Activated T-cell treated with anti-CD3 and anti-CD28 coated beads, Interleukin-2, amount 50 U/mL, for 24 hours (primary cell): ENCODE results near the gene PROK1.

Experiments used
- DNase-seq: peaks from one replicate; pipeline ENCODE4 v3.0.0-alpha.2; 2020
- H3K27ac Mint-ChIP-seq: 2 replicates; pipeline ENCODE4 v1.8.0; 2020; ENCODE audit warnings: mild to moderate bottlenecking, mixed read lengths
- H3K27me3 Mint-ChIP-seq: 2 replicates; pipeline ENCODE4 v1.8.0; 2020; ENCODE audit warnings: mixed read lengths
- H3K36me3 Mint-ChIP-seq: 2 replicates; pipeline ENCODE4 v1.8.0; 2020; ENCODE audit warnings: low read depth, mixed read lengths
- H3K4me1 Mint-ChIP-seq: 2 replicates; pipeline ENCODE4 v1.8.0; 2020; ENCODE audit warnings: low read depth, mixed read lengths
- H3K4me3 Mint-ChIP-seq: 2 replicates; pipeline ENCODE4 v1.8.0; 2020; ENCODE audit warnings: mild to moderate bottlenecking, moderate library complexity, mixed read lengths
- H3K9me3 Mint-ChIP-seq: 2 replicates; pipeline ENCODE4 v1.8.0; 2020; ENCODE audit warnings: mixed read lengths

PROK1 gene

GRCh38 chr1:110482662-110483307 lies 31.8 kb downstream of the PROK1 start:
- peaks cover 24% of the 10 kb centered on the region for H3K27me3 Mint-ChIP-seq
- no peak overlapping the region for H3K27ac Mint-ChIP-seq
- no peaks in the 10 kb centered on the region for H3K36me3 Mint-ChIP-seq
- no peak for DNase-seq
- peaks cover 5% of the 10 kb centered on the region for H3K4me1 Mint-ChIP-seq
- H3K4me3 Mint-ChIP-seq = no peak overlapping the region
- H3K9me3 Mint-ChIP-seq = no peaks in the 10 kb centered on the region

DNA sequence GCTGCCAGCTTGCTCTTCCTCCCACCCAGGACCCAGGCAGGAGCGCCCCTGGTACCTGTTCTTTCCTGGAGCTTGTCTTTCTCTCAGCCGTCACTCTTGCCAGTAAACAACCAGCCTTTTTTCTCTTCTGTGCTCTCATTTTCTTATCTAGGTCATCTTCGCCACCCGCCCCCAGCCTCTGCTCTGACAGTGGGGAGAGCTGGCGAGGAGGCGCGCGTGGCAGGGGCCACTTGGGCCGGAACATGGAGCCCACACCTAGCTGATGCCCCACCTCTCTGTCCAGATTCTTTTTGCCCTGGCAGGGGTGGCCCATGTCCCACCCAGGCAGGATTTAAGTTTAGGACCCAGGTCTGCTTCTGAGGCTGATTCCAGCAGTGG lies 32.3 kb downstream of the PROK1 start:
- Mint-ChIP-seq H3K4me3 (no peak overlapping the region), H3K4me1 (peaks cover 4% of the 10 kb centered on the region), H3K27me3 (peaks cover 24% of the 10 kb centered on the region), H3K27ac (no peak overlapping the region), H3K9me3 (no peaks in the 10 kb centered on the region), H3K36me3 (no peaks in the 10 kb centered on the region)
- no peak for DNase-seq

GRCh38 chr1:110484801-110485200 lies 33.9 kb downstream of the PROK1 start:
- no peak overlapping the region for H3K4me3 Mint-ChIP-seq
- no peak for DNase-seq
- no peaks in the 10 kb centered on the region for H3K9me3 Mint-ChIP-seq
- no peaks in the 10 kb centered on the region for H3K36me3 Mint-ChIP-seq
- H3K27me3 Mint-ChIP-seq = peaks cover 24% of the 10 kb centered on the region
- H3K4me1 Mint-ChIP-seq = peaks cover 4% of the 10 kb centered on the region
- H3K27ac Mint-ChIP-seq = no peak overlapping the region

DNA sequence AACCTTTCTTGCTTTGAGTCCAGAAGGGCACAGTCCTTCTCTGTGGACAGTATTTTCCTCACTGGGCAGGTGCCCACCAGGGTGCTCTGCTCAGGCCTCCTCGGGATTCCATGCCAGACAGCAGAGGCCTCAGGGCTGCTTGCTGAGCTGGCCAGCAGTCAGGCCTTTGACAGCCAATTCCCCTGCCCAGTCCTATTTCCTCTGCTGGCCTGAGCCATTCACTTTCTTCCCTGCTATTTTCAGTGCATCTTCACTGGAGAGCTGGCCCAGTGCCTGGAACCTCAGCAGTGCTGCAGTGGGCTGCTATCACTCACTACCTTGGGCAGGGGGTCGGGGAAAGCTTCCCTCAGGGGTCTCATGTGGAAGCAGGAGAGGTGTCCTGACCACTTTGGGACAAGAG lies 34.8 kb downstream of the PROK1 start:
- no peaks in the 10 kb centered on the region for H3K9me3 Mint-ChIP-seq
- no peak overlapping the region for H3K4me3 Mint-ChIP-seq
- H3K27ac Mint-ChIP-seq = no peak overlapping the region
- no peak for DNase-seq
- peaks cover 4% of the 10 kb centered on the region for H3K4me1 Mint-ChIP-seq
- peaks cover 24% of the 10 kb centered on the region for H3K27me3 Mint-ChIP-seq
- H3K36me3 Mint-ChIP-seq = no peaks in the 10 kb centered on the region

- DNase-seq = no peak
- H3K9me3 Mint-ChIP-seq = no peaks in the 10 kb centered on the region
- H3K4me3 Mint-ChIP-seq = no peak overlapping the region
- peaks cover 24% of the 10 kb centered on the region for H3K27me3 Mint-ChIP-seq
- H3K27ac Mint-ChIP-seq = no peak overlapping the region
- H3K36me3 Mint-ChIP-seq = no peaks in the 10 kb centered on the region
- H3K4me1 Mint-ChIP-seq = peaks cover 4% of the 10 kb centered on the region
Measured at GRCh38 chr1:110487726-110488125, 36.8 kb downstream of the PROK1 start.

GRCh38 chr1:110488161-110488560 lies 37.2 kb downstream of the PROK1 start:
- Mint-ChIP-seq H3K9me3 (no peaks in the 10 kb centered on the region), H3K36me3 (no peaks in the 10 kb centered on the region), H3K27me3 (peaks cover 21% of the 10 kb centered on the region), H3K4me1 (peaks cover 3% of the 10 kb centered on the region), H3K4me3 (no peak overlapping the region), H3K27ac (no peak overlapping the region)
- no peak for DNase-seq

GRCh38 chr1:110488867-110489266 lies 37.9 kb downstream of the PROK1 start:
- DNase-seq = no peak
- Mint-ChIP-seq H3K4me3 (no peak overlapping the region), H3K27me3 (peaks cover 14% of the 10 kb centered on the region), H3K27ac (no peak overlapping the region), H3K4me1 (no peaks in the 10 kb centered on the region), H3K36me3 (no peaks in the 10 kb centered on the region), H3K9me3 (no peaks in the 10 kb centered on the region)

GRCh38 chr1:110489406-110489805 lies 38.5 kb downstream of the PROK1 start:
- H3K4me1 Mint-ChIP-seq = no peaks in the 10 kb centered on the region
- no peak overlapping the region for H3K27ac Mint-ChIP-seq
- no peak overlapping the region for H3K4me3 Mint-ChIP-seq
- DNase-seq = no peak
- H3K9me3 Mint-ChIP-seq = no peaks in the 10 kb centered on the region
- peaks cover 8% of the 10 kb centered on the region for H3K27me3 Mint-ChIP-seq
- no peaks in the 10 kb centered on the region for H3K36me3 Mint-ChIP-seq

DNA sequence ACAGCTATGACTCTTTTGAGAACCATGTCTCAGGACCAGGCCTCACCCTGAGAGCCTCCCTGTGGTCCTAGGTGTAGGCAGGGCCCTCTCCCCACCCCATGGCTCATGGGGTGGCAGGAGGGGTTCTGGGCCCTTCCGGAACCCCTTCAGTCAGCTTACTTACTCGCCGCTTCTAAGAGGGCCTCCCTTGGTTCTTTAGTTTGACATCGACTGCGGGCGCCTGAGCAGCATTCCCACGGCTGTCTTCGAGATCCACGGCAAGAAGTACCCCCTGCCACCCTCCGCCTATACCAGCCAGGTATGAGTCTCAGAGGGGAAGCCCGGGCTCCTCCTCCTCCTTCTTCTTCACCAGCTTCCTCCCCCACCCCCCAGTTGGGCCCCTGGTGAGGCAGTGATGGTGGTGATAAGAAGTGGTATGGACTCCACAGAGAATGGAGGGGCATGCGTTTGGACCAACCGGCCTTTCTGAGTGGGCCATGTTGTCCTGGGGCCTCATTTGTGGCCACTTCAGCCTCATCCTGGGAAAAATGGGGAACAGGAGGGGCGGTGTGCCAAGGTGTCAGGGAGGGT lies 39.1 kb downstream of the PROK1 start:
- H3K4me3 Mint-ChIP-seq = no peak overlapping the region
- no peaks in the 10 kb centered on the region for H3K4me1 Mint-ChIP-seq
- no peak for DNase-seq
- no peaks in the 10 kb centered on the region for H3K36me3 Mint-ChIP-seq
- no peak overlapping the region for H3K27ac Mint-ChIP-seq
- H3K9me3 Mint-ChIP-seq = no peaks in the 10 kb centered on the region
- H3K27me3 Mint-ChIP-seq = peaks cover 6% of the 10 kb centered on the region

DNA sequence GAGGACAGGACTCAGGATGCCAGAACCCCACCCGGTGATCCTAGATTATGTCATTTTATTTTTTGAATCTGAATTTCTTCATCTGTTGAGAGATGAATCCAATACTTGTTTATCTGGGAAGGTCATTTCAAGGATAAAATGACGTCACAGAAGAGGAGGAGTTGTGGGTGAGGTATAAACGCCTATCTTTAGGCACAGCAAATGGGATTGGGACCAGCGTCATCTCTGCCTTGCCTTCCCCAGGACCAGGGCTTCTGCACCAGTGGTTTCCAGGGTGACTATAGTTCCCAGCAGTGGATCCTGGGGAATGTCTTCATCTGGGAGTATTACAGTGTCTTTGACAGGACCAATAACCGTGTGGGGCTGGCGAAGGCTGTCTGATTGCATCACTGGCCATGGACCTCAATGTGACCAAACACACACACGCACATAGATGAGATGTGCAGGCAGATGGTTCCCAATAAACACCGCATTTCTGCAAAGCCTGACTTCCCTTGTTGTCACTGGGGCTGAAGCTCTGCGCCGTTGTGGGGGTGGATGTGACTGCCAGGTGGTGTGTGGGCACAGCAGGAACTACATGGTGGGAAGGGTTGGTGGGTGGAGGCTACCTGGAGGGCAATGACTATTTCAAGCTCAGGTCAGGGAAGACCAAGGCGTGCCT lies 40.0 kb downstream of the PROK1 start:
- Mint-ChIP-seq H3K36me3 (no peaks in the 10 kb centered on the region), H3K4me3 (no peak overlapping the region), H3K27me3 (no peaks in the 10 kb centered on the region), H3K9me3 (no peaks in the 10 kb centered on the region), H3K27ac (no peak overlapping the region), H3K4me1 (no peaks in the 10 kb centered on the region)
- DNase-seq = no peak

- DNase-seq = no peak
- Mint-ChIP-seq H3K4me3 (no peak overlapping the region), H3K27ac (no peak overlapping the region), H3K27me3 (no peaks in the 10 kb centered on the region), H3K9me3 (no peaks in the 10 kb centered on the region), H3K36me3 (no peaks in the 10 kb centered on the region), H3K4me1 (no peaks in the 10 kb centered on the region)
Measured at GRCh38 chr1:110492573-110492972, 41.6 kb downstream of the PROK1 start.

DNA sequence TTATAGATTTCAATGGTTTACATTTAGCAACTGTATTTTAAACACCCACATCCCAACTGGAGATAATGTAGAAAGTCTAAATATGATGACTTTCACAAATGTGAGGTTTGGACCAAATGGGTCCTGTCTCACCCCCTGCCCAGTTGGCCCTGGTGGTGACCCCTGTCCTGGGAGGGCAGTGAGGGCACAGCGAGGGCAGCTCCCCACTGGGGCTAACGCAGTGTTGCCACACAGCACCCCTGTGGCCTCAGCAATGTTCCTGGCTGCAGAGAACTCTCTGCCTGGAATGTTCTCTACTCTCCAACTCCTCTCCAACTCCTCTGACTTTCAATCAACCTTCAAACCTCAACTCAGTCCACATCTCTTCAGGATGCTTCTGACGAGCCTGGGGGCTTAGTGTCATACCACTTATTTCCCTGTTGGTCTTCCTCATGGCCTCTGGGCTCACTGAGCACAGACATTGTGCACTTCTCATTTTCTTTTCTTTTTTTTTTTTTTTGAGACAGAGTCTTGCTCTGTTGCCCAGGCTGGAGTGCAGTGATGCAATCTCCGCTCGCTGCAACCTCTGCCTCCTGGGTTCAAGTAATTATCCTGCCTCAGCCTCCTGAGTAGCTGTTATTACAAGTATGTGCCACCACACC lies 42.2 kb downstream of the PROK1 start:
- no peaks in the 10 kb centered on the region for H3K36me3 Mint-ChIP-seq
- no peak overlapping the region for H3K4me3 Mint-ChIP-seq
- H3K27ac Mint-ChIP-seq = no peak overlapping the region
- H3K27me3 Mint-ChIP-seq = no peaks in the 10 kb centered on the region
- H3K9me3 Mint-ChIP-seq = no peaks in the 10 kb centered on the region
- no peaks in the 10 kb centered on the region for H3K4me1 Mint-ChIP-seq
- DNase-seq = no peak

DNA sequence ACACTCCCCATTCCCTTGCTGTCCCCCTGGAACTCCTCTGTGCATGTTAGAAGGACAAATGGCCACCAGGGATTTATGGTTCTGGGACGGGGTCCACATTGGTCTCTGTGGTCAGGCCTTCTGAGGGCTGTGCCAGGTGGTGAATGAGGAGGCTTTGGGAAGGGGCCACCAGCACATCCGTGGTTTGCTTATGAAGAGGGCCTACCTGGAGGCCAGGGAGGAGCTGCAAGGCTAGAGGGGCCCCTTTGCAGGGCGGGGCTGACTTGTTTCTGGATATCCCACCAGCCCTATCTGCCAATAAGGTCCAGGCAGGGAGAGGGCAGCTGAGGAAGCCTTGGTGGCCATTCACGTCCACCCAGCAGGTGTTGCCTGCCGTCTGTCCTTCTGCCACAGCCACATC lies 43.1 kb downstream of the PROK1 start:
- no peak for DNase-seq
- Mint-ChIP-seq H3K4me1 (no peaks in the 10 kb centered on the region), H3K27me3 (no peaks in the 10 kb centered on the region), H3K4me3 (no peak overlapping the region), H3K27ac (no peak overlapping the region), H3K9me3 (no peaks in the 10 kb centered on the region), H3K36me3 (no peaks in the 10 kb centered on the region)

DNA sequence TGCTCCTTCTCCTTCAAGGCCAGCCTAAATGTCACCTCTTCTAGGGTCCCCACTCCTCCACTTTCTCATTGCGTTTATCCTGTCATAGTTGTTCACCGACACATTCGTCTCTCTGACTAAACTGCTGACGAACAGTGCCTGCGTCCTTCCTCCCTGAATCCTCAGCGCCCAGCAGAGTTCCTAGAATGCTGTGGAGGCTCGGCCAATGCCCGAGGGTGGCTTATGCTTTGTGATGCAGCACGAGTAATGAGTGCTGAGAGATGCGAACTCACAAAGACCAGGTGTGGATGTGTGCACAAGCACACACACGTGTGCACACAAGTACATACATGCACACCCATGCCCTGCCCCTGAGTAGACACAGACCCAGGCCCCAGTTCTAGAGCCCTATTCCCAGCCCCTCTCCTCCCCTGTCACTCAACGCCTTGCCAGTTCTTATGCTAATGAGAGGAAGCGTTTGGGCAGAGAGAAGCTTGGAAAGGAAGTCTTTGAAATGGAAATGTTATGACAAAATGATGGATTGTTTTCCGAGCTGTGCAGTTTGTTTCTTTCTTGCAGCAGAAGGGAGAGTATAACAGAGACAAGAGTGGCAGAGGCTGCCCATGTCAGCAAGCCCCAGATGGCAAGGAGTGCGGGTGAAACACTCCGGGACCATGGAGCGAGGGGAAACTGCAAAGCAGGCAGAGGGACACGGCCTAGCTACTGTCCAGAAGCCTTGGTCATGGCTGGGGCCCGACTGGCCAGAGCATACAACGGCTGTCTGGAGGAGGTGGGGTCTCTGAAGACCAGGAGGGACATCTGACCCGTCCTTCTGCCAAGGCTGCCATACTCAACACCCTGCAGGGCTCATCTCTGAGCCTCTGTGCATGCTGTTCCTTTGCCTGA lies 43.8 kb downstream of the PROK1 start:
- Mint-ChIP-seq H3K4me1 (no peaks in the 10 kb centered on the region), H3K27me3 (no peaks in the 10 kb centered on the region), H3K9me3 (no peaks in the 10 kb centered on the region), H3K4me3 (no peak overlapping the region), H3K36me3 (no peaks in the 10 kb centered on the region), H3K27ac (no peak overlapping the region)
- no peak for DNase-seq
